Measurements from ENCODE around the gene CLIC5.
"Not testable (repeated sequence)": the region's sequence is repeated elsewhere in the genome, so short reads cannot be mapped to it uniquely, and the experiment has no call there.

GRCh38 chr6:45926423-45926822, 89.2 kb downstream of the CLIC5 start:
- TF ChIP-seq CTCF (conservative IDR thresholded peaks at IDR 0.05); ZFX (IDR thresholded peaks at IDR 0.05): not testable (repeated sequence)
